DOHH2 (cell line): ENCODE measurements around the gene MAN2A1.

ENCODE experiments used
- H3F3A ChIP-seq: fragments of 200-600 bp; sonication (generic), shearing (Covaris generic); 2 replicates; pipeline ENCODE4 v1.6.0; 2016; ENCODE audit warnings: antibody characterized with exemption, mild to moderate bottlenecking; ENCODE audit not compliant: control insufficient read depth, insufficient read depth
- H3K27ac ChIP-seq: fragments of 200-600 bp; sonication (generic); 2 replicates; pipeline ENCODE4 v1.5.1; 2014; ENCODE audit warnings: low read depth, mild to moderate bottlenecking, low read length, moderate library complexity
- H3K27me3 ChIP-seq: fragments of 200-600 bp; sonication (generic); 2 replicates; pipeline ENCODE4 v1.6.1; 2014; ENCODE audit warnings: mild to moderate bottlenecking, low read length, mixed read lengths; ENCODE audit not compliant: control insufficient read depth
- H3K36me3 ChIP-seq: fragments of 200-600 bp; sonication (generic); 2 replicates; pipeline ENCODE4 v1.6.1; 2014; ENCODE audit warnings: mild to moderate bottlenecking, low read length, moderate library complexity, mixed read lengths; ENCODE audit not compliant: control insufficient read depth
- H3K4me1 ChIP-seq: fragments of 200-600 bp; sonication (generic); 2 replicates; pipeline ENCODE4 v1.6.1; 2014; ENCODE audit warnings: mild to moderate bottlenecking, low read length, mixed read lengths; ENCODE audit not compliant: control insufficient read depth
- H3K4me2 ChIP-seq: fragments of 200-600 bp; sonication (generic); 2 replicates; pipeline ENCODE4 v1.6.0; 2014; ENCODE audit warnings: mild to moderate bottlenecking, low read length, moderate library complexity
- H3K4me3 ChIP-seq: fragments of 200-600 bp; sonication (generic); 2 replicates; pipeline ENCODE4 v1.5.1; 2014; ENCODE audit warnings: mild to moderate bottlenecking, low read length, mixed read lengths
- H3K79me2 ChIP-seq: fragments of 200-600 bp; sonication (generic); 2 replicates; pipeline ENCODE4 v1.6.1; 2014; ENCODE audit warnings: mild to moderate bottlenecking, low read length, mixed read lengths; ENCODE audit not compliant: control insufficient read depth
- H3K9me2 ChIP-seq: fragments of 200-600 bp; sonication (generic); replicated peaks from 2 replicates; pipeline ENCODE4 v1.6.1; 2014; ENCODE audit warnings: mild to moderate bottlenecking, low read length, mixed read lengths; ENCODE audit not compliant: control insufficient read depth
- H3K9me3 ChIP-seq: fragments of 200-600 bp; sonication (generic); 2 replicates; pipeline ENCODE4 v1.6.1; 2014; ENCODE audit warnings: antibody characterized with exemption, low read length, mixed read lengths; ENCODE audit not compliant: control insufficient read depth, insufficient read depth
- H4K20me1 ChIP-seq: fragments of 200-600 bp; sonication (generic); 2 replicates; pipeline ENCODE4 v1.6.0; 2014; ENCODE audit warnings: low read depth, mild to moderate bottlenecking, antibody characterized with exemption, low read length, moderate library complexity; ENCODE audit not compliant: control insufficient read depth, insufficient read depth
- CTCF ChIP-seq: fragments of 200-600 bp; sonication (generic); IDR thresholded peaks from one replicate; pipeline ENCODE4 v1.5.1; 2014; ENCODE audit warnings: antibody characterized with exemption, mild to moderate bottlenecking, low read depth, low read length; ENCODE audit not compliant: poor library complexity, severe bottlenecking
- EZH2phosphoT487 ChIP-seq: fragments of 200-600 bp; sonication (generic); IDR thresholded peaks from 2 replicates; pipeline ENCODE4 v1.6.1; 2017; ENCODE audit warnings: borderline replicate concordance, mild to moderate bottlenecking, antibody characterized with exemption, low read length, moderate library complexity, mixed read lengths

Gene MAN2A1

GRCh38 chr5:109873687-109874086 lies 184.0 kb downstream of the MAN2A1 start:
- TF ChIP-seq EZH2phosphoT487 (no peak), CTCF (no peak)
- no peaks in the 10 kb centered on the region for H3K79me2 ChIP-seq
- H3K4me2 ChIP-seq, result no peak overlapping the region
- H3K27ac ChIP-seq, result no peak overlapping the region
- no peaks in the 10 kb centered on the region for H4K20me1 ChIP-seq
- H3K36me3 ChIP-seq, result no peaks in the 10 kb centered on the region
- no peaks in the 10 kb centered on the region for H3K4me1 ChIP-seq
- no peaks in the 10 kb centered on the region for H3F3A ChIP-seq
- H3K9me3 ChIP-seq, result no peaks in the 10 kb centered on the region
- H3K9me2 ChIP-seq, result no peaks in the 10 kb centered on the region
- no peaks in the 10 kb centered on the region for H3K27me3 ChIP-seq
- H3K4me3 ChIP-seq, result no peak overlapping the region

DNA sequence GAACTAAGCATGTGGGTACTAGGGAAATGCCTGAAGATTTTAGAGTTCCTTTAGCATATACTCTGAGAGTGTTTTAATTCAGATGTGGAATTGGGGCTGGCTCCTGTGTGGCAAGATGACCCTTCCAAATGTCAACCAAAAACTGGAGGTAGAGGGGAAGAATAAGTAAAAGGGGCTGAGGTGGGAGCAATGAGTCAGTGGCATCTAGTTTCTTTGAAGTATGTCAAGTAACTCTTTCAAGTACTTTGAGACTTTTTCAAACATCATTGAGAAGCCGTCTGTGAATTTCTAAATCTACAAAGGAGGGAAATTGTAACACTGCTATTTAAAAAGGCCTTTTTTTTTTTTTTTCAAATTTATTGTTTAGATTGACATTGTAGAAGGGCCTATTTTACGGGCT lies 184.4 kb downstream of the MAN2A1 start:
- H3K36me3 ChIP-seq, result no peaks in the 10 kb centered on the region
- no peaks in the 10 kb centered on the region for H3F3A ChIP-seq
- no peak overlapping the region for H3K27ac ChIP-seq
- H3K4me2 ChIP-seq, result no peak overlapping the region
- TF ChIP-seq EZH2phosphoT487 (no peak), CTCF (no peak)
- no peaks in the 10 kb centered on the region for H4K20me1 ChIP-seq
- H3K4me1 ChIP-seq, result no peaks in the 10 kb centered on the region
- H3K9me2 ChIP-seq, result no peaks in the 10 kb centered on the region
- no peaks in the 10 kb centered on the region for H3K27me3 ChIP-seq
- H3K79me2 ChIP-seq, result no peaks in the 10 kb centered on the region
- no peak overlapping the region for H3K4me3 ChIP-seq
- no peaks in the 10 kb centered on the region for H3K9me3 ChIP-seq

GRCh38 chr5:109876030-109876725 lies 186.5 kb downstream of the MAN2A1 start:
- Histone ChIP-seq H3K4me3 (no peak overlapping the region), H3K4me2 (no peak overlapping the region), H3K27me3 (no peaks in the 10 kb centered on the region), H3K9me2 (no peaks in the 10 kb centered on the region), H3K27ac (no peak overlapping the region), H3F3A (no peaks in the 10 kb centered on the region), H4K20me1 (no peaks in the 10 kb centered on the region), H3K36me3 (no peaks in the 10 kb centered on the region), H3K9me3 (no peaks in the 10 kb centered on the region), H3K79me2 (no peaks in the 10 kb centered on the region), H3K4me1 (no peaks in the 10 kb centered on the region)
- TF ChIP-seq EZH2phosphoT487 (no peak), CTCF (no peak)
